HepG2 (cell line): ENCODE measurements around the gene CCDC57. TPM values are rescaled to one million over a fixed set of nuclear protein-coding genes. Genes with fewer than 3 reads are reported as not detected.

Experiments
- AGO1 ChIP-seq: fragments of 200-400 bp; formaldehyde crosslinking; IDR thresholded peaks from 2 replicates; pipeline ENCODE4 v1.6.1; 2017; ENCODE audit warnings: mild to moderate bottlenecking, low read depth, low read length, moderate library complexity; ENCODE audit not compliant: poor library complexity, severe bottlenecking
- CBX2 ChIP-seq, 2 experiments: fragments of 200-600 bp in 1 of 2; sonication (generic); formaldehyde crosslinking in 1 of 2; IDR thresholded peaks; 2 replicates each; pipeline versions ENCODE4 v1.7.0 to v1.8.1; 2018 to 2022; ENCODE audit warnings: low read depth in 2 of 2, low read length in 1 of 2, mild to moderate bottlenecking in 1 of 2, missing genetic modification reagents in 1 of 2
- CHCHD3 ChIP-seq: sonication (generic); formaldehyde crosslinking; IDR thresholded peaks from 2 replicates; pipeline ENCODE4 v1.8.0; 2022; ENCODE audit warnings: mild to moderate bottlenecking, missing genetic modification reagents, moderate library complexity
- CREB3 ChIP-seq: sonication (generic); formaldehyde crosslinking; IDR thresholded peaks from 2 replicates; pipeline ENCODE4 v1.5.0; 2020; ENCODE audit warnings: missing genetic modification reagents
- ETV6 ChIP-seq: sonication (generic); formaldehyde crosslinking; conservative IDR thresholded peaks from 2 replicates; pipeline ENCODE4 v1.4.0; 2020; ENCODE audit warnings: missing genetic modification reagents
- GZF1 ChIP-seq: sonication (generic); formaldehyde crosslinking; IDR thresholded peaks from 2 replicates; pipeline ENCODE4 v1.5.1; 2020; ENCODE audit warnings: mild to moderate bottlenecking, missing genetic modification reagents
- HOXA7 ChIP-seq: sonication (generic); formaldehyde crosslinking; IDR thresholded peaks from 2 replicates; pipeline ENCODE4 v1.8.1; 2022; ENCODE audit warnings: mild to moderate bottlenecking, missing genetic modification reagents, moderate library complexity
- MEF2D ChIP-seq: sonication (generic); formaldehyde crosslinking; IDR thresholded peaks from 2 replicates; pipeline ENCODE4 v1.5.1; 2020; ENCODE audit warnings: mild to moderate bottlenecking, missing genetic modification reagents
- MTA1 ChIP-seq: sonication (generic); formaldehyde crosslinking; IDR thresholded peaks from 2 replicates; pipeline ENCODE4 v1.4.0; 2020; ENCODE audit warnings: missing genetic modification reagents, mild to moderate bottlenecking, borderline replicate concordance
- NFE2L1 ChIP-seq: sonication (generic); formaldehyde crosslinking; IDR thresholded peaks from 2 replicates; pipeline ENCODE4 v1.4.0; 2020; ENCODE audit warnings: missing genetic modification reagents, mild to moderate bottlenecking, borderline replicate concordance
- PAX8 ChIP-seq: sonication (generic); formaldehyde crosslinking; IDR thresholded peaks from 2 replicates; pipeline ENCODE4 v1.8.0; 2022; ENCODE audit warnings: mild to moderate bottlenecking, missing genetic modification reagents, borderline replicate concordance
- SATB2 ChIP-seq: sonication (generic); formaldehyde crosslinking; IDR thresholded peaks from 2 replicates; pipeline ENCODE4 v1.5.0; 2020; ENCODE audit warnings: missing genetic modification reagents
- TFAP4 ChIP-seq: sonication (generic); IDR thresholded peaks from 2 replicates; pipeline ENCODE4 v1.6.1; 2016; ENCODE audit warnings: low read depth, borderline replicate concordance
- TFDP2 ChIP-seq: sonication (generic); formaldehyde crosslinking; IDR thresholded peaks from 2 replicates; pipeline ENCODE4 v1.4.0; 2020; ENCODE audit warnings: missing genetic modification reagents
- ZNF101 ChIP-seq: sonication (generic); formaldehyde crosslinking; IDR thresholded peaks from 2 replicates; pipeline ENCODE4 v1.4.0; 2020; ENCODE audit warnings: mild to moderate bottlenecking, low read depth, missing genetic modification reagents, borderline replicate concordance
- ZNF121 ChIP-seq: sonication (generic); formaldehyde crosslinking; IDR thresholded peaks from 2 replicates; pipeline ENCODE4 v1.5.0; 2020; ENCODE audit warnings: mild to moderate bottlenecking, missing genetic modification reagents
- ZNF256 ChIP-seq: sonication (generic); formaldehyde crosslinking; conservative IDR thresholded peaks from 2 replicates; pipeline ENCODE4 v1.4.0; 2020; ENCODE audit warnings: missing genetic modification reagents
- ZNF331 ChIP-seq: sonication (generic); formaldehyde crosslinking; IDR thresholded peaks from 2 replicates; pipeline ENCODE4 v1.4.0; 2020; ENCODE audit warnings: missing genetic modification reagents
- ZNF552 ChIP-seq: sonication (generic); formaldehyde crosslinking; IDR thresholded peaks from 2 replicates; pipeline ENCODE4 v1.9.0; 2022; ENCODE audit warnings: missing genetic modification reagents, mild to moderate bottlenecking, borderline replicate concordance
- ZNF567 ChIP-seq: sonication (generic); formaldehyde crosslinking; IDR thresholded peaks from 2 replicates; pipeline ENCODE4 v1.8.1; 2023; ENCODE audit warnings: mild to moderate bottlenecking, missing genetic modification reagents, borderline replicate concordance
- ZNF709 ChIP-seq: sonication (generic); formaldehyde crosslinking; IDR thresholded peaks from 2 replicates; pipeline ENCODE4 v1.5.0; 2020; ENCODE audit warnings: mild to moderate bottlenecking, missing genetic modification reagents
- ZNF710 ChIP-seq: sonication (generic); formaldehyde crosslinking; IDR thresholded peaks from 2 replicates; pipeline ENCODE4 v1.5.0; 2020; ENCODE audit warnings: mild to moderate bottlenecking, missing genetic modification reagents, borderline replicate concordance
- ZNF713 ChIP-seq: sonication (generic); formaldehyde crosslinking; IDR thresholded peaks from 2 replicates; pipeline ENCODE4 v1.4.0; 2020; ENCODE audit warnings: mild to moderate bottlenecking, missing genetic modification reagents
- ZNF773 ChIP-seq: sonication (generic); formaldehyde crosslinking; IDR thresholded peaks from 2 replicates; pipeline ENCODE4 v1.4.0; 2020; ENCODE audit warnings: missing genetic modification reagents, borderline replicate concordance
- polyA plus RNA-seq, 8 experiments: library from polyadenylated mRNA; depleted of rRNA in 3 of 8; stranded (reverse) in 7 of 8; unstranded in 1 of 8; fragments of >200 nt; fragmentation: Illumina TruSeq in 4 of 8; extraction: Trizol in 4 of 8; gene quantifications; 2 replicates each; pipeline versions ENCODE4 v1.2.1 to v1.2.3, GENCODE V29; 2011 to 2016; ENCODE audit warnings: low read depth in 4 of 8, missing spikeins in 1 of 8, mixed read lengths in 1 of 8; ENCODE audit not compliant: insufficient read depth in 1 of 8
- total RNA-seq, 5 experiments: library from RNA; depleted of rRNA; stranded (reverse); fragments of >200 nt; fragmentation: Illumina TruSeq; extraction: Trizol; gene quantifications; 2 replicates each; pipeline ENCODE4 v1.2.3, GENCODE V29; 2016; ENCODE audit warnings: low read depth in 1 of 5

Gene CCDC57
- total and polyA plus RNA-seq, 2 of the 13 experiments (the other 11 are each of a cell fraction or from before 2014, with no cell fraction given): 59.3 to 59.9 TPM

- no peak for TF ChIP-seq ZNF710
- TF ChIP-seq ZNF709 (CRISPR knock-in tag): no peak
- TF ChIP-seq CBX2 (IDR thresholded peaks at IDR 0.05; ENCODE audit: low read depth, low read length): no peak
- TF ChIP-seq CBX2 (CRISPR knock-in tag; IDR thresholded peaks at IDR 0.05; ENCODE audit: low read depth): no peak
- TF ChIP-seq ZNF101 (CRISPR knock-in tag): no peak
- TF ChIP-seq ETV6 (CRISPR knock-in tag): no peak
- no peak for TF ChIP-seq CREB3 (CRISPR knock-in tag)
- TF ChIP-seq TFDP2 (CRISPR knock-in tag): no peak
- no peak for TF ChIP-seq SATB2 (CRISPR knock-in tag)
- no peak for TF ChIP-seq MEF2D (CRISPR knock-in tag)
- no peak for TF ChIP-seq TFAP4
- 0 out of 2 replicates have a peak, but pooled peaks have one; percentile 14 for TF ChIP-seq ZNF773 (CRISPR knock-in tag)
- 0 out of 2 replicates have a peak, but pooled peaks have one; percentile 57 for TF ChIP-seq CHCHD3 (CRISPR knock-in tag)
- TF ChIP-seq ZNF331 (CRISPR knock-in tag): no peak
- TF ChIP-seq PAX8 (CRISPR knock-in tag): peak; percentile 19; the same call in 1 of the 2 replicates
- no peak for TF ChIP-seq NFE2L1
- TF ChIP-seq ZNF567: no peak
- TF ChIP-seq ZNF256 (CRISPR knock-in tag): no peak
- 0 out of 2 replicates have a peak, but pooled peaks have one; percentile 43 for TF ChIP-seq HOXA7
- TF ChIP-seq ZNF121: no peak
- no peak for TF ChIP-seq ZNF713 (CRISPR knock-in tag)
- TF ChIP-seq GZF1 (CRISPR knock-in tag): no peak
- no peak for TF ChIP-seq MTA1 (CRISPR knock-in tag)
- TF ChIP-seq ZNF552 (CRISPR knock-in tag): no peak
- peak; percentile 32 for TF ChIP-seq AGO1
These were observed 156.5 kb downstream of the CCDC57 start (continued) for GRCh38 chr17:82055965-82056728.
